Uterus (tissue), 4 donors: ENCODE results near the gene SGCE. TPM values are rescaled to one million over a fixed set of nuclear protein-coding genes. Genes with fewer than 3 reads are reported as not detected.

Experiments
- DNase-seq, 2 donors: peaks; one replicate each; pipeline ENCODE4 v3.0.0-alpha.2; 2019 to 2020
- H3K27ac ChIP-seq, 2 donors: fragments of 200-600 bp; sonication (generic); 1 replicate in 1 of 2; 2 replicates in 1 of 2; pipeline ENCODE4 v1.5.1; 2016 to 2018
- H3K27me3 ChIP-seq, 2 donors: fragments of 200-600 bp; sonication (generic); one replicate each; pipeline ENCODE4 v1.5.1; 2018 to 2019; ENCODE audit warnings: control low read depth in 1 of 2
- H3K36me3 ChIP-seq, 2 donors: fragments of 200-600 bp; sonication (generic); one replicate each; pipeline ENCODE4 v1.5.1; 2019; ENCODE audit warnings: control low read depth in 1 of 2
- H3K4me1 ChIP-seq, 2 donors: fragments of 200-600 bp; sonication (generic); one replicate each; pipeline ENCODE4 v1.5.1; 2018 to 2019; ENCODE audit warnings: control low read depth in 1 of 2
- H3K4me3 ChIP-seq, 2 donors: fragments of 200-600 bp; sonication (generic); 1 replicate in 1 of 2; 2 replicates in 1 of 2; pipeline ENCODE4 v1.5.1; 2018 to 2019; ENCODE audit warnings: mild to moderate bottlenecking in 1 of 2
- H3K9me3 ChIP-seq, 2 donors: fragments of 200-600 bp; sonication (generic); one replicate each; pipeline ENCODE4 v1.5.1; 2019; ENCODE audit warnings: control low read depth in 1 of 2
- CTCF ChIP-seq, 4 experiments: fragments of 200-600 bp in 2 of 4; fragments of 450-650 bp in 2 of 4; sonication (generic) in 2 of 4; IDR thresholded peaks; one replicate each; pipeline ENCODE4 v1.5.1; 2016 to 2019; ENCODE audit warnings: antibody characterized with exemption in 4 of 4, mild to moderate bottlenecking in 2 of 4, moderate library complexity in 1 of 4
- POLR2A ChIP-seq, 2 donors: fragments of 450-650 bp; IDR thresholded peaks; one replicate each; pipeline ENCODE4 v1.6.1; 2016; ENCODE audit warnings: antibody characterized with exemption in 2 of 2, mild to moderate bottlenecking in 1 of 2, moderate library complexity in 1 of 2
- intact Hi-C: fragments of 100-400 bp; cut with DNase I; formaldehyde crosslinking; loops from one replicate; pipeline ENCODE4 v1.15.1; 2023; ENCODE audit warnings: low total_unique reads
- total RNA-seq, 4 donors: library from RNA; depleted of rRNA in 3 of 4; stranded (reverse); fragments of >200 nt in 3 of 4; gene quantifications; one replicate each; pipeline versions ENCODE4 v1.1.0 to v1.2.4, GENCODE V29; 2014 to 2023
- donor health status: DM: yes; HTN: yes; CAD: no.

SGCE gene
- total RNA-seq, 4 donors from 2014 or later = 118 to 790 (median 182) TPM

- no peaks in the 10 kb centered on the region for H3K4me1 ChIP-seq
- intact Hi-C loops = no loop called here
- H3K27me3 ChIP-seq = no peaks in the 10 kb centered on the region
- no peak overlapping the region for H3K4me3 ChIP-seq
- no peak overlapping the region for H3K27ac ChIP-seq
- H3K36me3 ChIP-seq = no peaks in the 10 kb centered on the region
- DNase-seq = no peak
- no peaks in the 10 kb centered on the region for H3K9me3 ChIP-seq
- TF ChIP-seq POLR2A (IDR thresholded peaks at IDR 0.05) (no peak), CTCF (IDR thresholded peaks at IDR 0.05) (no peak)
These were observed 22.2 kb downstream of the SGCE start for GRCh38 chr7:94633687-94634086.

GRCh38 chr7:94633014-94633341, 23.0 kb downstream of the SGCE start:
- no peaks in the 10 kb centered on the region for H3K4me1 ChIP-seq
- H3K9me3 ChIP-seq = no peaks in the 10 kb centered on the region
- H3K27me3 ChIP-seq = no peaks in the 10 kb centered on the region
- no peaks in the 10 kb centered on the region for H3K36me3 ChIP-seq
- no peak for DNase-seq
- no peak overlapping the region for H3K27ac ChIP-seq
- H3K4me3 ChIP-seq = no peak overlapping the region
- TF ChIP-seq CTCF (IDR thresholded peaks at IDR 0.05) (no peak), POLR2A (IDR thresholded peaks at IDR 0.05) (no peak)
- intact Hi-C loops = no loop called here

- no peaks in the 10 kb centered on the region for H3K27me3 ChIP-seq
- no peaks in the 10 kb centered on the region for H3K36me3 ChIP-seq
- TF ChIP-seq CTCF (IDR thresholded peaks at IDR 0.05) = no peak
- TF ChIP-seq POLR2A (IDR thresholded peaks at IDR 0.05) = no peak
- H3K27ac ChIP-seq = no peak overlapping the region
- DNase-seq = no peak
- H3K4me3 ChIP-seq = no peak overlapping the region
- intact Hi-C loops = no loop called here
- no peaks in the 10 kb centered on the region for H3K4me1 ChIP-seq
- H3K9me3 ChIP-seq = no peaks in the 10 kb centered on the region
These were observed 23.5 kb downstream of the SGCE start for GRCh38 chr7:94632338-94633013.

GRCh38 chr7:94630855-94631254, 25.1 kb downstream of the SGCE start:
- no peak overlapping the region for H3K27ac ChIP-seq
- DNase-seq = no peak
- no peak for TF ChIP-seq POLR2A (IDR thresholded peaks at IDR 0.05)
- H3K27me3 ChIP-seq = no peaks in the 10 kb centered on the region
- H3K9me3 ChIP-seq = no peaks in the 10 kb centered on the region
- no peaks in the 10 kb centered on the region for H3K4me1 ChIP-seq
- H3K4me3 ChIP-seq = no peak overlapping the region
- intact Hi-C loops = no loop called here
- H3K36me3 ChIP-seq = no peaks in the 10 kb centered on the region

GRCh38 chr7:94623820-94624219, 32.1 kb downstream of the SGCE start:
- TF ChIP-seq CTCF (IDR thresholded peaks at IDR 0.05) (no peak), POLR2A (IDR thresholded peaks at IDR 0.05) (no peak)
- intact Hi-C loops = no loop called here

GRCh38 chr7:94621120-94621519, 34.8 kb downstream of the SGCE start:
- no peak for DNase-seq
- Histone ChIP-seq H3K27ac (peak overlapping the region in 1 of 2 donors; percentile 34), H3K4me3 (no peak overlapping the region), H3K36me3 (no peaks in the 10 kb centered on the region), H3K27me3 (no peaks in the 10 kb centered on the region), H3K9me3 (no peaks in the 10 kb centered on the region), H3K4me1 (peaks cover 0 to 5% of the 10 kb centered on the region in 2 donors)
- TF ChIP-seq POLR2A (IDR thresholded peaks at IDR 0.05) (no peak), CTCF (IDR thresholded peaks at IDR 0.05) (no peak)
- intact Hi-C loops = no loop called here

More at GRCh38 chr7:94623820-94624219, 32.1 kb downstream of the SGCE start:
- Histone ChIP-seq H3K27ac (no peak overlapping the region), H3K4me3 (no peak overlapping the region), H3K4me1 (peaks cover 0 to 5% of the 10 kb centered on the region in 2 donors), H3K9me3 (no peaks in the 10 kb centered on the region), H3K36me3 (no peaks in the 10 kb centered on the region), H3K27me3 (no peaks in the 10 kb centered on the region)
- DNase-seq = no peak
